Stimulated activated CD8-positive, alpha-beta memory T cell treated with anti-CD3 and anti-CD28 coated beads, Interleukin-2, amount 100 ng/mL, for 48 hours (primary cell): ENCODE measurements around the gene SC5D.

Experiments
- DNase-seq, 2 donors: peaks; one replicate each; pipeline ENCODE4 v3.0.0-alpha.2; 2020; ENCODE audit warnings: low read depth in 2 of 2

SC5D gene

DNA sequence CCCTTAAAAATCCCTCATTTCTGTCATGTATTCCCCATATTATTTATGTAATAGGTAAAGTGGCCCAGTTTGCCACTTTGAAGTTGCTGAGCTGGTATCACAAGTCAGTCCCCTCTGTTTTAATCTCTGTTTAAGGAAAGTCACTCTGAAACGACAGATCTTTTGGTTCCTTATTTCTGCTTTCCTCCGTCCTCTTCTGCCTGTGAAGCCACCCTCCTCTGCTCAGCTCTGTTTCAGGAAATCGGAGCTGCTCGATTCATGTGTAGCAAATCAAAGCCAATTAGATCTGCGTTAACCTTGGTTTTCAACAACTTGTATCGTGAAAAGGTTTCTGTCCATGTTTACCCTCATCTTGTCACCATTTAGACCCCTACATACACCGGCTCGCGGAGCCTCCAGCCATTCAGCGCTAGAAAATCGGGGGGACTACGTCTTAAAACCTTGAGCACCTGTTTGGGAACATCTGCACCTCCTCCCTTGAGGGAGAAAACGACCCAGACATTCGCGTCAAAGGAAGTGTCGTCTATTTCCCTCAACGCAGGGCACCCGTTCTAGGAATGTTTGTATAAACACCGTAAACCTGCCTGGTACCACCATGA is 576 bp upstream of the SC5D start:
- DNase-seq = peak in 1 of 2 donors; percentile 5

DNA sequence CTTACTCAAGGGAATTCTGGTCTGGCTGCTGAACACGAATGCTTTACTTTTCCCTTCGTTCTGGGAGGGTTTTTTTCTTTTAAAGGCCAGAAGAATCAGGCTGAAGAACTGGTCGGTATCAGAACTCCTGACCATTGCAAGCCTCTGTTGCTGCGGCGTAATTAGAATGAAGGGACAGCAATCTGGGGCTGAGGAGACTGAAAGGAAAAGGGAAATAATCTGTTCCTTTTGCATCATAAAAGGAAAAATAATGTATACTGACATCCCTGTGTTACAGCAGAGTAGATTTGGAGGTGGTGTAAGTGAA is 670 bp downstream of the SC5D start:
- no peak for DNase-seq

DNA sequence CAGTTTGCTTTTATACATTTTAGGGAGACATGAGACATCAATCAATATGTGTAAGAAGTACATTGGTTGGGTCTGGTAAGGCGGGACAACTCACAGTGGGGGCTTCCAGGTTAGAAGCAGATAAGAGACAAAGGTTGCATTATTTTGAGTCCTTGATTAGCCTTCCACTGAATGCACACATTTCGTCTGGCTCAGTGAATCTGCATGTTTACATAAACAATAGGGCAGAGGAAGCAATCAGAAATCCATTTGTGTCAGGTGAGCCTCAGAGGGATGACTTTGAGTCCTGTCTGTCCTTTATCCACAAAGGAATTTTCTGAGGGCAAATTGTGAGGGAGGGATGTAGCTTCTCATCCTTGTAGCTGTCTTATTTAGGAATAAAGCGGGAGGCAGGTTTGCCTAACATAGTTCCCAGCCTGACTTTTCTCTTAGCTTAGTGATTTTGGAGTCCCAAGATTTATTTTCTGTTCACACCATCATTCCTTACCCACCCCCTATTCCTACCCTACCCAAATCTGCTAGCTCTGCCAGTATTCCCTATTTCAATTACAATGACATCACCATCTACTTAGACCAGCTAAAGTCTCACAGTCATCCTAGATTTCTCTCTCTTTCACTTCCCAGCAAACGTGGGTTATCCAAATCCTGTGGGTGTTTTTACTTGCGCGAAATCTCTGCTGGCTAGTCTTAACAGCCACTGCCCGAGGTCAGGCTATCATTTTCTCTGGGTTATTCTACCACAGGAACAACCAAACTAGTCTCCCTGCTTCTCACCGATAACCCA is 2.9 kb downstream of the SC5D start:
- no peak for DNase-seq

DNA sequence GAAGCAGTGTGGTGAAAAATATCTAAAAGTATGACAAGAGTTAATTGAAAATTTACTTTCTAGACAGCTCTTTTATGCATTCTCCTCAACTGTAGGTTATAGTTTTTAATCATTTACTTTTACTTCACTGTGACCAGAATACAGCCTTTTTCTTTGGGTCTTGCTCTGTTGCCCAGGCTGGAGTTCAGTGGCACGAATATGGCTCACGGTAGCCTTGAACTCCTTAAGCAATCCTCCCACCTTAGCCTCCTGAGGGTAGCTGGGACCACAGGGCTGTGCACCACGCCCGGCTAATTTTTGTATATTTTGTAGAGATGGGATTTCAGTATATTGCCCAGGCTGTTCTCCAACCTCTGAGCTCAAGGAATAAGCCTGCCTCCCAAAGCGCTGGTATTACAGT is 5.3 kb downstream of the SC5D start:
- DNase-seq = no peak

DNA sequence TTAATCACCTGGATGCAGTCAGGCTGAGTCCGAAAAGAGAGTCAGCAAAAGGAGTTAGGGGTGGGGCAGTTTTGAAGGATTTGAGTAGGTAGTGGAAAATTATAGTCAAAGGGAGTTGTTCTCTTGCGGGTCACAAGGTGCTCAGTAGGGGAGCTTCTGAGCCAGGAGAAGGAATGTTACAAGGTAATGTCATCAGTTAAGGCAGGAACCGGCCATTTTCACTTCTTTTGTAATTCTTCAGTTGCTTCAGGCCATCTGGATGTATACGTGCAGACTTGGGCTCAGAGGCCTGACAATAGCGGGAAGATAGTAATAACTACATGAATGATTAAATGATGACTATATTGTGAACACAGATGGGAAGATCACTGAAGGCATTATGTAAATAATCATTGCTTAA is 6.2 kb downstream of the SC5D start:
- no peak for DNase-seq

DNA sequence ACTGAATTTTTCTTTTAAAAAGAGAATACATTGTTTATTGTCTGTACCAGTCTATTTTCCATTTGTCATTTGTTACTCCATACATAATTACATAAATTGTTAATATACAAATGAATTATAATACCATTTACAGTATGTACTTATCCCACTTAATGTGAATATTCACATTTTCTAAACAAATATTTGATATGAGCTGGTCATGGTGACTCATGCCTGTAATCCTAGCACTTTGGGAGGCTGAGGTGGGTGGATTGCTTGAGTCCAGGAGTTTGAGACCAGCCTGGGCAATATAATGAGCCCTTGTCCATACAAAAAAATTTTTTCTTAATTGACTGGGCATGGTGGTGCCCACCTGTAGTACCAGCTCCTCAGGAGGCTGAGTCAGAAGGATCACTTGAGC is 6.8 kb downstream of the SC5D start:
- no peak for DNase-seq

DNA sequence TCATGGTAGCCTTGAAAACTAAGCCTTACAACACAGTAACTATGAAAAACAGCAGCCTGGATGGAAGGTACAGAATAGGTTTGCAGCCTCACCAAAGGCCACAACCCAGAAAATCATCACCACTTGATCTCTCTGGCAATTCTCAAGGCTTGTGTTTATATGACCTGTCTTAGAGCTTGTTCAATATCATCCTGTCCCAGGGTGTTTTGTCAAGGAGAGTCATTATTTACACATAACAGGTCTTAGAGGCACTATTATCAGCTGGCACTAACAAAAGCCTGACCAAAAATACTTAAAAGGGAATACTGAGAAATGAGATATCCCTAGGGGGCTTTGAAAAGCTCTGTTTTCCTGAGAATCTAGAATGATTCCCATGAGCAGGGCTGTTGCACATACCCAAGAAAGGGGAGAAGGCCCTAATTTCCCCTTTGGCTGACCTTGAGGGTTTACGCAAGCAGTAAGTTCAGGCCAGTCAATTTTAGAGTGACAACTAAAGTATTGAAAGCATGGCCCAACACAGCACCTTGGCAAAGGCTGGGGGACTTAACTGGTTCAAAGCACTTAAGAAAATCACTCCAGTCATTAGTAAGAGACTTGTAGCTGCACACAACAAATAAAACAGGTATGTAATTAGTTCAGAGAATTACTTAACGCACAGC is 7.9 kb downstream of the SC5D start:
- DNase-seq = no peak

DNA sequence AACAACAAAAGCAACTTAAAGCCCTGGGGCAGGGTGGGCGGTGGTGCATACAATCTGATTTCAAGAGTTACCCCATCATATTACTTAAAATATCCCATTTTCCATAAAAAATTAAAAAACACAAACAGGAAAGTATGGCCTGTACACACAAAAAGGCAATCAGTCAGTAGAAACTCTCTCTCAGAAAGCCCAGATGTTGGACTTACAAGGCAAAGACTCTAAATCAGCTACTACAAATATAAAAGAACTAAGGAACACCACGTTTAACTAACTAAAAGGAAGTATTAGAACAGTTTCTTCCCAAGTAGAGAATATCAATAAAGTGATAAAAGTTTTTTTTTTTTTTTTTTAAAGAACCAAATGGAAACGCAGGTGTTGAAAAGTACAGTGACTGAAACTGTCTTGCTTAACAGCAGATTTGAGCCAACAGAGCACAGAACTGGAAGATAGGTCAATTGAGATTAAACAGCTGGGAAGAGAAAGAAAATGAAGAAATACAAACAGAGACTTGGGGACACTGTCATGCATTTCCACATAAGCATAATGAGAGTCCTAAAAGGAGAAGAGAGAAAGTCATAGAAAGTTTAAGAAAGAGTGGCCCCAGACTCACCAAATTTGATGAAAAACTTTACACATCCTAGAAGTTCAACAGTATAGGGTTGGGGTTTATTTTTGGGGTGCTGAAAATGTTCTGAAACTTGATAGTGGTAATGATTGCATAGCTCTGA is 8.6 kb downstream of the SC5D start:
- DNase-seq = no peak

DNA sequence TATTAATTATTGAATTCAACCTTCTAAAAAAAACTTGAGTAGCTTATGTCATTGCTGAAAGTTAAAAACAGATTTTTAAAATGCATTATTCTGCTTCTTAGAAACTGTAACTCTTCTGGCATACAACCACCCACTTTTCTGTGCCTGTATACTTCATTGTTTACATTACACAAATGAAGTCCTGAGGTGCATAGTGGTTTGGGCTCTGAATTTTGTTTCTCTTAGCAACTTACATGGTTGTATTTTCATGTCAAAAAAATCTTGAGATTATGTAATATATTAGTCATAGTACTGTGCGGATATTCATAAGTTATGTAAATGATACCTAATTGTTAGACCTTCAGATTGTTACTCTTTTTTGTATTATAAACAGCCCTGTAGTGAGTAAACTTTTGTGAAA is 12.2 kb downstream of the SC5D start:
- DNase-seq = no peak

DNA sequence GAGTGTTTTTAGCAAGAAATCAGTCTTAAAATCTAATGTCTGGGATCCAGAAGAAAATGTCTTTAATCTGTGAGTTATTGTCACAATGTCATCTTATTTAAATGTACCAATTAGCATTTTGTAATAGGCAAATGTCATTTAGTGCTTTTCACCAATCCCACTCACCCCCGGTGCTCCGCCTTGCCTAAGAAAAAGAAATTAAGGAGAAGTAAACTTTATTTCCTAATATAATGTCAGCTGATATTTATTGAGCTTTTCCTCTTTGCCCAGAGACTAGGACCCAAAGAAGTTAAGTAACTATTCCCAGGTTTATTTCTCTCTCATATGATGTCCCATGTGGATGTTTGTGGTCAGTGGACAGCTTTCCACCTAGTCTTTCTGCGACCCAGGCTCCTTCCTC is 16.2 kb downstream of the SC5D start:
- DNase-seq = no peak

DNA sequence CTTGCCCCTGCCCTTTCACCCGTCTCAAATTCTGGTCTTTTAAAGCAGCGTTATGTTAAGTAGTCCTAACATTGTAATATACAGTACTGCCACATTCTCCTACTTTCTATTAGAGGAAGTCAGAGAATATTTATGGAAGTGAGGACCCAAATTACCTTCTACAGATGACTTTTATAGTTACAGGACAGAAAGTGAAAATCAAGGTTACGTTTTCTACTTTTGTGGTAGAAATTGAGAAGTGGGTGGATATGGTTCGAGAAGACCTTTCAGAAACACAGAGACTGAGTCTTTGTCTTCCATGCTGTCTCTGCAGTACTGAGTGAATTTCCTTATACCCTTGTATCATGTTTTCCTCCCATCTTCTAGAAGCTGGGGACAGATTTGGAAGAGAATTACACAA is 17.1 kb downstream of the SC5D start:
- DNase-seq = no peak

DNA sequence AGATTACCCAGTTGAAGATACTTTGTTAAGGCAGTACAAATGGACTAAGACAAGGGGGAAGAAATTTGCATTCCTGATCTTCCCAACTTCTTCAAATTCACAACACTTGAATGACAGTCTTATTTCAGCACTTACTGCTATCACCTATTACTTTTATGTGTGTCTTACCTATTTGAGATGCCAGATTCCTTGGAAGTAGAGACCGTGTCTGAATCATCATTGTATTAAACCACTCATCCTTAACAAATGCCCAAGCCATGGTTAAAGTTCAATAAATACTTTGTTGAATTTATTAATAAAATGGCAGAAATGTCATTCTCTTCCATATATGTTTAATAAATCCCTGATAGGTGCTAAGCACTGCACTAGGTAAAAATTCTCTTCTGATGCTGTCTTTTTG is 18.3 kb downstream of the SC5D start:
- no peak for DNase-seq

DNA sequence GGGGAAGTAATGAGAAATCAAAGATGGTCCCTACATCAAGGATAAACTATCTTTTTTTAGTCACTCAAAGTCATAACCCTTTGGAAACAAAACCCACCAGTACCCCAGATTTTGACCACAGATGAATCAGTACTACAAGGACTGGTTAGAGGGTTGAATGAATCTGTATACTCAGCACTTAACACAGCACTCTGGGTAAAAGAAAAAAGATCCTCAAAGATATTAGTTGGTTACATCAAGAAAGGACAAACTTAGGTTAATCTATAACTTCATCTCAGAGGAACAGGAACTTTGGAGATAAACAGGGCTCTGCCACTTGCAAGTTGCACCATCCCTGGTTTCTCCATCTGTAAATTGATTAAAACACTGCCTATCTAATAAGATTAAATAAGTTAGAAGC is 18.8 kb downstream of the SC5D start:
- no peak for DNase-seq

DNA sequence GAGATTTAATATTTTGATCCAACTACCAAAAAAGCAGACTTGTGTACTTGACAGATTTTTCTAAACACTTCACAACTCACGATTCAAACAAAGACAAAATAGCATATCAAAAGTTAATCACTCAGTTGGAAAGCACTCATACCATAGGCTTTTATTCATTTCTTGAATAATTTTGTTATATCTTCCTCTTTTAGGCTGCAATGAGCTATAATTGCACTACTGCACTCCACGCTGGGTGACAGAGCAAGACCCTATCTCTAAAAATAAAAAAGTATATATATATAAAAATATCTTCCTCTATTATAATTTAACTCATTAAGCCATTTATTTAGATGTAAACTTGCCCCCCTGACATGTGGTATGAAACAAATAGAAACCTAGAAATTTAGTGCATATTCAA is 19.9 kb downstream of the SC5D start:
- DNase-seq = no peak

DNA sequence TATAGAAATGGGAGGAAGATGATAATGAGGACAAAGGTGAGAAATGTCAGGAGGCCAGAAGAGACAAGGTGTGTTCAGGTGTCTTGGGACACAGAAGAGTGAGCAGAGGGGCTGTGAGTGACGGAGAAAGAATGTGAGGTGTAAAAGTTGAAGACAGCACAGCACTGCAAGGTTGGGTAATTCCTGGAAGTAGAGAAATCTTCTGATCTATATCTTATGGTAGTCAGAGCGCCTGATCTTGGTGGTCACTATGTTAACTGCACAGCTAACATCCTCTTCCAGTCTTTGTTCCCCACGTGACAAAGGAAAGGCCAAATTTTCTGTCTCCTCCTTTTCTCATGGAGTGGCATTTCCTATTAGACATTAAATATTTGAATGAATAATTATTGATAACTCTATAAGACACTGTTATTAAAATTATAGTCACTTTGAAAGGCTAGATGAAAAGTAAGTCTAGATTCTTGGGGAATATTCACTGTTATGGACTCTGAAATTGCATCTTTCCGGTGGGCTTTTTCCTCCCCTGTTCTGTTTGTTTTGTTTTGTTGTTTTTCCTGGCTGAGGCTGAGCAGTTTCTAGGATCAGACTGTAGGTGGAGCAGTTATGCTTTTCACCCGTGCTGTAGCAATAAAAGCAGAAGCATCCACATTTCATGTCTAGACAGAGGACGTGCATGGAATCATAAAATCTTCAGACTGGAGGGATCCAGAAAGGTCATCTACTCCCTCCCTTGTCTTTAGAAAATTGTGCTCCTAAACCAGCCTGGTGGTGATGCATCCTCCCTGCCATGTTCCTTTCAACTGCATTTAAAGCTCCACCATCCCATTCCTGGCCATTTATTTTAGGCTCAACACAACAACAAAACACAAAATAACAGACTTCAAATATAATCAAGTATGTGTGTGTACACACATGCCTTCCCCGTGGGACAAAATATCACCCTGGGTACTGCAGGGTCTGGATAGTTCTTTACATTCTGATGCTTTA is 26.6 kb downstream of the SC5D start:
- no peak for DNase-seq

DNA sequence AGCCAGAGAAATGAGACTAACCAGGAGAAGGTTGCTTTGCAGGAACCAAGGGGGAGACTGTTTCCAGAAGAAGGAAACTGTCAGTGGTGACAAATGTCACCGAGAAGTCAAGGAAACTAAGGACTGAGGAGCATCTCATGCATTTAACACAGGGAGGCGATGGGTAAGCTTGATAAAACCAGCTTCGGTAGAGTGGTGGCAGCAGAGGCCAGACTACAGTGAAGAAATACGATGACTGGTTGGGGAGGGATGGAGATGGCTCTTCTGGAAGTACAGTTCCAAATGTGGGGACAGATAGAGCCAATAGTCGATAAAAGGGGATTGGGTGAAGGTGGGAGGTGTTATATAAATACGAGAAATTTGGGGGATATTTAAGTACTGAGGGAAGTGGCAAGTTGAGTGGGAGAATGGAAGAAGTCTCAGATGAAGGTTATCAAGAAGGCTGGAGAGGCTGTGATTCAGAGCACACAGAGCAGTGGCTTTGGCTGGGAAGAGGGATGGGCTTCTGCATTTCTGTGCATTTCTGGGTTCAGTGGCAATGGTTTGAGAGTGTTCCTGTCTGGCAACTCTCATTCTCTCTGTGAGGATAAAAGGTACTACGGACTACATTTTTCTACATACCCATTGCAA is 29.2 kb downstream of the SC5D start:
- no peak for DNase-seq

DNA sequence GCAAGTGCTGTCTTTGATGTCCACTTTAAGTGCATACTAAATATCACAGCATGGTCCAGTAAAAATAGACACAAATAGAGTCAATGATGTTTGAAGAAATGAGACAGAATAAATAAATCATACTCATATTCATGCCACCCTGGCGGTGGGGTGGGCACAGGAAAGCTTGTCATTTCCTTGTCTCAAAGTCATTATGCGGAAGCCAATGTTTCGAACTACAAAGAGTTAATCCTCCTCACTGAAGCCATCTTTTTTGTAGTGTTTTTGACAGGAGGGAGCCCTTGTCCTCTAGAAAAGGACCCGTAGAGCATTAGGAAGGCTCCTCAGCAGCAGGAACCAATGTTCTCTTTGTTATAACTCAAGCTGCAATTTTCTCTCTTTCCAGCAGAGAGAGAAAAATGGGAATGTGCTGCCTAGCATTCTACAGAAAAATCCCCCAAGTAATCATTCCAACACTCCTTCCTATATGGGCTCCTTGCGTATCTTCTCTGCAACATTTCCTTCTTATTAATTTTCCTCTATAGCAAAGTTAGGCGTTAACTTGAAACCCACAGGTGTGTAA is 30.6 kb downstream of the SC5D start:
- DNase-seq = no peak

DNA sequence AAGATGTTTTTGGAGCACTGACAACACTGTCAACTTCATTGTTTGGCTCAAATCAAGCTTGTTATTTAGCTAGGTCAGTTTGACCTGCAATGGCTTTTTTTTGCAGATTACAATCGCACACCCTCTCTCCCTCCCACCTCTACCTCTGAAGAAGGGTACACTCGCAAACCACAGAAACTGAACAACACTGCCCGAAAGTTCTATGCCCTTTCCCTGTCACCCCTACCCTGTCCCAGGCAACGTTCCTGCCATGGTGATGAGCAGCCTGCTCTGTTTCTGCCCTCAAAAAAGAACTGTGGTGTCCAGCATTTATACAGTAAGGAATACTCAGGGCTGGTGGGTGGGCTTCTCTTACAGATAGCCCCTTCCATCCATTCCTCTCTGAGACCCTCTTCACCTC is 33.7 kb downstream of the SC5D start:
- DNase-seq = no peak

DNA sequence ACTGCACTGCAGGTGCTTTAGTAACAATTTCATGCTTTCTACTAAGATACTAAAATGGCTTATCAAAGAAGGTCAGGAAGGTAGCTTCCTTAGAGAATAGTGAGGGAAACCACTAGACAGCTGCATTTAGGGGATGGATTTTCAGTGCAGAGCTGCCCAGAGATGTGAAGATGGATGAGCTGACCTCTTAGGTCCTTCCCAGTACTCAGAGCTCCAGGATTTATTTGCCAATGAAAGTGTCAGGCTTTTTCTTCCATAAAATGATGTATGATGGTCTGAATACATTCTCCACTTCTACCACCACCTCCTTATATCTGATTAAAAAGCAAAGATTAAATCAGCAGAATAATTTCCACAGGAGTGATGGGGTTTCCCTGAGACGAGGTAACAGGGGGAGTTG is 35.0 kb downstream of the SC5D start:
- no peak for DNase-seq

DNA sequence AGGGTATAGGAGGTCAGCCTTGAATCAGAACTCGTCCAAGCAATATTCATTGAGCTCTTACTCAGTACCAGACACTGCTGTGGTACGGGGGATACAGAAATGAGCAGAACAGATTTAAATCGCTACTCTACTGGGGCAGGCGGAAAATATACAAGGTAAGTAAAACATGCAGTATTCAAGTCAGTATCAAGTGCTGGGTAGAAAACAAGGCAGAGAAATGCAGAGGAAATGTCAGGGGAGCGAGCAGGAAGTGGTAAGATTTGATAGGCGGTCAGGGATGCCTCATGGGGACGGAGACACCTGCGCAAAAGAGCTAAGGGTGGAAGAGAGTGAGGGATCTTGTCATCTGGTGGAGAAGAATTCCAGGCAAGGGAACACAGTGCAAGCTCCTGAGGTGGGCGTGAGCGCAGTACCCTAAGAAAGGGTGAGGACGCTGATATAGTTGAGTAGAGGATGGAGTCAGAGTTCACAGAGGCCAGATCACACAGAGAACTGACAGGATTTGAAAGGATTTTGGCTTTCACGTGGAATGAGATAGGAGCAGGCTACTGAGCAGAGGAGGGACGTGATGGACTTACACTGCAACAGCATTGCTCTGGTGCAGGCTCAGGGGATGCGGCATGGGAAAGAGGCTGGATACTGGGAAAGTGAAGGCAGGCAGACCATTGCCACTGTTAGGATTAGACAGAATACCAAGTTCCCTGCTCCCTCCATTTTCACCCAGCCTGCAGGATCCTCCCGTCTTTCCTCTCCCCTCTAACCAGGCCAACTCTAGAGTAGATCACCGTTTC is 35.8 kb downstream of the SC5D start:
- no peak for DNase-seq
